SU-DHL-6 (cell line): ENCODE measurements around the gene PRKD1.

ENCODE experiments used
- H2AFZ ChIP-seq: fragments of 200-600 bp; sonication (generic); 2 replicates; pipeline ENCODE4 v1.6.1; 2014; ENCODE audit warnings: low read depth, mild to moderate bottlenecking, moderate library complexity, mixed read lengths, antibody characterized with exemption, low read length; ENCODE audit not compliant: severe bottlenecking
- H3F3A ChIP-seq: fragments of 200-600 bp; shearing (Covaris generic); 2 replicates; pipeline ENCODE4 v1.6.0; 2016; ENCODE audit warnings: antibody characterized with exemption, mild to moderate bottlenecking; ENCODE audit not compliant: insufficient read depth
- H3K27ac ChIP-seq: fragments of 200-600 bp; sonication (generic); 2 replicates; pipeline ENCODE4 v1.5.1; 2016; ENCODE audit warnings: low read depth, mild to moderate bottlenecking, low read length, moderate library complexity, mixed read lengths
- H3K27me3 ChIP-seq: fragments of 200-600 bp; sonication (generic), shearing (Covaris generic); 2 replicates; pipeline ENCODE4 v1.6.0; 2014; ENCODE audit warnings: mild to moderate bottlenecking, low read length
- H3K36me3 ChIP-seq: fragments of 200-600 bp; sonication (generic); 2 replicates; pipeline ENCODE4 v1.6.1; 2014; ENCODE audit warnings: mild to moderate bottlenecking, low read length, mixed read lengths
- H3K4me2 ChIP-seq: fragments of 300-600, 200-600 bp; shearing (Covaris generic), sonication (generic); 2 replicates; pipeline ENCODE4 v1.6.0; 2014; ENCODE audit warnings: low read length, low read depth, mild to moderate bottlenecking; ENCODE audit not compliant: poor library complexity, severe bottlenecking
- H3K4me3 ChIP-seq: fragments of 200-600 bp; sonication (generic); 2 replicates; pipeline ENCODE4 v1.5.1; 2014; ENCODE audit warnings: antibody characterized with exemption, low read length, mild to moderate bottlenecking, mixed read lengths; ENCODE audit not compliant: insufficient read depth, poor library complexity, severe bottlenecking
- H3K79me2 ChIP-seq: fragments of 200-600 bp; sonication (generic); 2 replicates; pipeline ENCODE4 v1.6.1; 2014; ENCODE audit warnings: mild to moderate bottlenecking, low read length, moderate library complexity; ENCODE audit not compliant: insufficient read depth
- H3K9ac ChIP-seq: fragments of 200-600 bp; sonication (generic); 2 replicates; pipeline ENCODE4 v1.7.0; 2014; ENCODE audit warnings: mild to moderate bottlenecking, low read length
- H3K9me2 ChIP-seq: fragments of 200-600 bp; sonication (generic); replicated peaks from 2 replicates; pipeline ENCODE4 v1.6.1; 2014; ENCODE audit warnings: low read length; ENCODE audit not compliant: insufficient read depth
- H3K9me3 ChIP-seq: fragments of 200-600 bp; sonication (generic); 2 replicates; pipeline ENCODE4 v1.6.1; 2014; ENCODE audit warnings: low read length, mixed read lengths; ENCODE audit not compliant: insufficient read depth
- H4K20me1 ChIP-seq: fragments of 200-600 bp; sonication (generic); 2 replicates; pipeline ENCODE4 v1.6.1; 2014; ENCODE audit warnings: low read depth, mild to moderate bottlenecking, antibody characterized with exemption, low read length, moderate library complexity, mixed read lengths
- EZH2phosphoT487 ChIP-seq: fragments of 200-600 bp; sonication (generic), shearing (Covaris generic); conservative IDR thresholded peaks from 2 replicates; pipeline ENCODE4 v1.6.1; 2018; ENCODE audit warnings: mild to moderate bottlenecking, antibody characterized with exemption, low read length, moderate library complexity, mixed read lengths
- TF ChIP-seq, protein P1 (sequence below): fragments of 200-600 bp; sonication (generic); IDR thresholded peaks from one replicate; pipeline ENCODE4 v1.5.1; 2017; ENCODE audit warnings: antibody characterized with exemption, mild to moderate bottlenecking, low read length, moderate library complexity; ENCODE audit not compliant: insufficient read depth, poor library complexity, severe bottlenecking

PRKD1 gene

DNA sequence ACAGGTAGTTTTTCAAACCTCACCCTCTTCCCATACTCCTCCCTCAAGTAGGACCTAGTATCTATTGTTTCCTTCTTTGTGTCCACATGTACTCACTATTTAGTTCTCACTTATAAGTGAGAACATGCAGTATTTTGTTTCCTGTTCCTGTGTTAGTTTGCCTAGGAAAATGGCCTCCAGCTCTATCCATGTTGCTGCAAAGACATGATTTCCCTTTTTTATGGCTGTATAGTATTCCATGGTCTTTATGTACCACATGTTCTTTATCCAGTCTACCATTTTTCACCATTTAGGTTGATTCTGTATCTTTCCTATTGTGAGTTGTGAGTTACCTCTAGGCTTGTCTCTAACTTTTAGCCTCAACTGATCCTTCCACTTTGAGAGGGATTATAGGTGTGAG lies 310.7 kb downstream of the PRKD1 start:
- no peaks in the 10 kb centered on the region for H3F3A ChIP-seq

DNA sequence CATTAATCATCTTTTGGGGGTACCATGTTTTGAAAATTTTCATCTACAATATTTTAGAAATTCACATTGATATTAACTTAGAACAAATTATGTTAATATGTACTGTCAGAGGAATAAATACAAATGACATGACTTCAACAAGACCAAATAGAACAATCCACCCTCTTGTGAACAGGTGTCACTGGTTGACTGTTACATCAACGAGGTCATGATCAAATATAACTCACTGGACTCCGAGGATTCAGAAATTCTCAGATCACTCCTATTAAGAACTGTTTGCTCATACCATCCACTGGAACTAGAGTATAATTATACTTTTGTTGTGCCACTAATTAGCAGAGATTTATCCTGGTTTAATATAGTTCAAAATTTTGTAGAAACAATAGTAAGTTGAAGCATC lies 318.8 kb downstream of the PRKD1 start:
- H3K9me2 ChIP-seq, result no peaks in the 10 kb centered on the region
- no peaks in the 10 kb centered on the region for H4K20me1 ChIP-seq
- no peaks in the 10 kb centered on the region for H3K36me3 ChIP-seq
- no peaks in the 10 kb centered on the region for H3K9me3 ChIP-seq
- H3F3A ChIP-seq, result no peaks in the 10 kb centered on the region
- H3K27ac ChIP-seq, result no peak overlapping the region
- no peak overlapping the region for H3K9ac ChIP-seq
- no peaks in the 10 kb centered on the region for H3K27me3 ChIP-seq
- no peak overlapping the region for H3K4me2 ChIP-seq
- TF ChIP-seq, protein P1, sequence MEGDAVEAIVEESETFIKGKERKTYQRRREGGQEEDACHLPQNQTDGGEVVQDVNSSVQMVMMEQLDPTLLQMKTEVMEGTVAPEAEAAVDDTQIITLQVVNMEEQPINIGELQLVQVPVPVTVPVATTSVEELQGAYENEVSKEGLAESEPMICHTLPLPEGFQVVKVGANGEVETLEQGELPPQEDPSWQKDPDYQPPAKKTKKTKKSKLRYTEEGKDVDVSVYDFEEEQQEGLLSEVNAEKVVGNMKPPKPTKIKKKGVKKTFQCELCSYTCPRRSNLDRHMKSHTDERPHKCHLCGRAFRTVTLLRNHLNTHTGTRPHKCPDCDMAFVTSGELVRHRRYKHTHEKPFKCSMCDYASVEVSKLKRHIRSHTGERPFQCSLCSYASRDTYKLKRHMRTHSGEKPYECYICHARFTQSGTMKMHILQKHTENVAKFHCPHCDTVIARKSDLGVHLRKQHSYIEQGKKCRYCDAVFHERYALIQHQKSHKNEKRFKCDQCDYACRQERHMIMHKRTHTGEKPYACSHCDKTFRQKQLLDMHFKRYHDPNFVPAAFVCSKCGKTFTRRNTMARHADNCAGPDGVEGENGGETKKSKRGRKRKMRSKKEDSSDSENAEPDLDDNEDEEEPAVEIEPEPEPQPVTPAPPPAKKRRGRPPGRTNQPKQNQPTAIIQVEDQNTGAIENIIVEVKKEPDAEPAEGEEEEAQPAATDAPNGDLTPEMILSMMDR, result no peak
- H3K79me2 ChIP-seq, result no peaks in the 10 kb centered on the region
- H3K4me3 ChIP-seq, result no peak overlapping the region
- no peak overlapping the region for H2AFZ ChIP-seq

More for the DNA sequence above, 310.7 kb downstream of the PRKD1 start:
- no peaks in the 10 kb centered on the region for H3K27me3 ChIP-seq
- no peaks in the 10 kb centered on the region for H3K36me3 ChIP-seq
- H3K27ac ChIP-seq, result no peak overlapping the region
- TF ChIP-seq, protein P1, result no peak
- no peak overlapping the region for H3K4me3 ChIP-seq
- H3K4me2 ChIP-seq, result no peak overlapping the region
- H3K9me3 ChIP-seq, result no peaks in the 10 kb centered on the region
- no peaks in the 10 kb centered on the region for H4K20me1 ChIP-seq
- H2AFZ ChIP-seq, result no peak overlapping the region
- H3K79me2 ChIP-seq, result no peaks in the 10 kb centered on the region
- H3K9ac ChIP-seq, result no peak overlapping the region
- H3K9me2 ChIP-seq, result no peaks in the 10 kb centered on the region

DNA sequence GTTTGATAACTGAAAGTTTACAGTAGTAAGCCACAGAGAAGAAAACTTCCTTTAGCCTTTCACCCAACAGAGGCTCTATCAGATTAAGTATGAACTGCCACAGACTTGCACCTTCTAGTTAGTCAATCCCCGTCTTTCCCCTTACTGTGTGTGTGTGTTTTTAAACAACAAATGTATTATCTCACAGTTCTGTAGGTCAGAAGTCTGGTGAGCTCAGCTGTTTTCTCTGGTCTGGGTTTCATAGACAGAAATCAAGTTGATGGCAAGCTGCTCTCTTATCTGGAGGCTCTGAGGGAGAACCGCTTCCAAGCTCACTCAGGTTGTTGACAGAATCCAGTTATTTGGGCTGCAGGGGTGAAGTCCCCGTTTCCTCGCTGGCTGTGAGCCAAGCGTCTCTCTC lies 320.5 kb downstream of the PRKD1 start:
- Histone ChIP-seq H3K9me3 (no peaks in the 10 kb centered on the region), H3K9ac (no peak overlapping the region), H3K4me3 (no peak overlapping the region), H3F3A (no peaks in the 10 kb centered on the region), H3K4me2 (no peak overlapping the region), H3K27ac (no peak overlapping the region), H4K20me1 (no peaks in the 10 kb centered on the region), H3K9me2 (no peaks in the 10 kb centered on the region), H3K27me3 (no peaks in the 10 kb centered on the region), H3K79me2 (no peaks in the 10 kb centered on the region), H2AFZ (no peak overlapping the region), H3K36me3 (no peaks in the 10 kb centered on the region)
- no peak for TF ChIP-seq EZH2phosphoT487

DNA sequence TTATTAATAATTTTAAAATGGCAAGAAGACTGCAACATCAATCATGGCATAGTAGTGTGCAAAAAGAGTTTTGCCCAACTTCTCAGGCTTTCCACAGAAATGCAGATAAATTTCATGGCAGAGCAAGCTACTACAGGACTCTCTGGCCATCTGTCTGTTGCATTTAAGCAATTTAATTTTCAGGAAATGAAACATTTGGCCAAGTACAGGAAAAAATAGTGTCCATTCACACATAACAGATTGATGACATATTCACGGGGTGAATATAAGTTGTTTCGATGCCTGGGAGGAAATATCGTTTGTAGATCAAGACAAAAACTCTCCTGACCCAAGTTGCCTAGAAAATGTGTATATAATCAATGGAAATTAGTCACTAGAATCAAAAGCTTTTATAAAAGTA lies 324.0 kb downstream of the PRKD1 start:
- Histone ChIP-seq H3K9ac (no peak overlapping the region), H3K9me3 (no peaks in the 10 kb centered on the region), H3K27ac (no peak overlapping the region), H3K4me2 (no peak overlapping the region), H3K4me3 (no peak overlapping the region), H3K79me2 (no peaks in the 10 kb centered on the region), H3K36me3 (no peaks in the 10 kb centered on the region), H4K20me1 (no peaks in the 10 kb centered on the region), H3F3A (no peaks in the 10 kb centered on the region), H3K9me2 (no peaks in the 10 kb centered on the region), H3K27me3 (no peaks in the 10 kb centered on the region), H2AFZ (no peak overlapping the region)
- TF ChIP-seq EZH2phosphoT487, result no peak
- TF ChIP-seq, protein P1, result no peak
